ENCODE results near the gene DLG2. TPM values are rescaled to one million over a fixed set of nuclear protein-coding genes. Genes with fewer than 3 reads are reported as not detected.

DLG2 gene
- total and polyA plus RNA-seq, 2 of the 8 experiments (the other 6 are each of a cell fraction or from before 2014, with no cell fraction given), result 1.7 to 14.3 TPM

- H3K23ac ChIP-seq (ENCODE audit: insufficient read length), result no peak overlapping the region
- H4K5ac ChIP-seq (ENCODE audit: insufficient read length, low read depth, low read length), result no peak overlapping the region
- H3K14ac ChIP-seq (ENCODE audit: insufficient read length), result no peak overlapping the region
- ChIA-PET POLR2A (ENCODE audit: partially characterized antibody) (no interaction called here), CTCF (ENCODE audit: partially characterized antibody) (interaction anchor here (0.7 to 1.4 kb wide), 3 partner anchors 10 to 109 kb away, joined by 3 read pairs; no protein-coding TSS in a partner anchor)
- H3K18ac ChIP-seq (ENCODE audit: extremely low read depth, low read length), result peak overlapping the region; percentile 32; the same call in 1 of the 2 replicates
- H3K79me1 ChIP-seq (ENCODE audit: low read depth, low read length), result no peaks in the 10 kb centered on the region
- no peak for FAIRE-seq
- no peak overlapping the region for H2BK12ac ChIP-seq (ENCODE audit: low read depth, low read length)
- H2BK5ac ChIP-seq (ENCODE audit: low read depth, low read length), result no peak overlapping the region
- no peak overlapping the region for H4K8ac ChIP-seq (ENCODE audit: extremely low read depth, insufficient read depth, low read length)
- H3K9ac ChIP-seq (replicated peaks in 1 of 4; ENCODE audit: extremely low read depth in 1 of 4, low read depth in 3 of 4, low read length in 3 of 4), result no peak overlapping the region
- no peaks in the 10 kb centered on the region for H3K79me2 ChIP-seq (ENCODE audit: control insufficient read depth in 1 of 2, insufficient read depth in 2 of 2, low read length in 2 of 2)
- WGBS, 2 experiments (ENCODE audit: extremely low coverage in 1 of 2, insufficient coverage in 1 of 2, insufficient read length in 1 of 2, insufficient replicate concordance in 2 of 2, low coverage in 1 of 2, low lambda C conversion rate in 2 of 2, missing lambda C conversion rate in 1 of 2), result 83% methylated on average over 3 of the region's 3 CpGs; no CpG with 5 or more reads in 1 of the 2 experiments
- H4K91ac ChIP-seq (replicated peaks; ENCODE audit: insufficient read length, low read length), result no peak overlapping the region
- no peak overlapping the region for H3K27ac ChIP-seq (ENCODE audit: low read depth, low read length)
- no peak overlapping the region for H3K4me3 ChIP-seq (ENCODE audit: extremely low read depth in 1 of 4, insufficient read depth in 2 of 4, low read depth in 3 of 4, low read length in 4 of 4)
- H2BK120ac ChIP-seq (replicated peaks; ENCODE audit: low read depth, low read length), result no peak overlapping the region
- no peak for TF ChIP-seq YY1 (IDR thresholded peaks at IDR 0.05; ENCODE audit: low read depth, low read length)
- H2AK5ac ChIP-seq (ENCODE audit: low read depth, low read length), result no peak overlapping the region
- H3K27me3 ChIP-seq (replicated peaks in 1 of 4; ENCODE audit: control insufficient read depth in 3 of 4, extremely low read depth in 1 of 4, insufficient read depth in 3 of 4, low read length in 3 of 4), result no peaks in the 10 kb centered on the region
- no peaks in the 10 kb centered on the region for H3K23me2 ChIP-seq (ENCODE audit: low read depth, low read length)
- H3K36me3 ChIP-seq (ENCODE audit: control insufficient read depth in 2 of 4, insufficient read depth in 4 of 4, low read length in 3 of 4), result no peaks in the 10 kb centered on the region
- H3K4me2 ChIP-seq (ENCODE audit: insufficient read depth in 1 of 2, low read depth in 2 of 2, low read length in 2 of 2), result no peak overlapping the region
- H3K4me1 ChIP-seq (replicated peaks in 1 of 4; ENCODE audit: control insufficient read depth in 3 of 4, insufficient read depth in 4 of 4, low read length in 3 of 4), result no peaks in the 10 kb centered on the region
- H2AFZ ChIP-seq (ENCODE audit: low read length), result no peak overlapping the region
- H3K56ac ChIP-seq (replicated peaks; ENCODE audit: insufficient read length, low read depth, low read length), result no peak overlapping the region
- H3K4ac ChIP-seq (replicated peaks; ENCODE audit: insufficient read length, low read depth, low read length), result no peak overlapping the region
- peak overlapping the region; percentile 72; the same call in 1 of the 2 replicates for H2BK15ac ChIP-seq (ENCODE audit: low read length)
- no peaks in the 10 kb centered on the region for H4K20me1 ChIP-seq (replicated peaks in 1 of 2; ENCODE audit: control insufficient read depth in 1 of 2, insufficient read depth in 2 of 2, low read length in 2 of 2)
- 0 out of 4 replicates have a peak, but pooled peaks cover 0 to 6% of the 10 kb centered on the region in 2 experiments for H3K9me3 ChIP-seq (ENCODE audit: insufficient read depth in 2 of 2, low read depth in 1 of 2, low read length in 1 of 2)
- no peak for DNase-seq (ENCODE audit: low read depth in 1 of 2, low spot score in 2 of 2)
- no peak overlapping the region for H2BK20ac ChIP-seq (ENCODE audit: low read length)
Measured at GRCh38 chr11:85431319-85431718, 195.8 kb downstream of the DLG2 start.
